Measurements from ENCODE around the gene CYP2C9.
"Not testable (repeated sequence)": the region's sequence is repeated elsewhere in the genome, so short reads cannot be mapped to it uniquely, and the experiment has no call there.

Gene CYP2C9

GRCh38 chr10:94938383-94938782 is at the start of gene CYP2C9:
Gene CYP2C9, plus strand, starts transcription at chr10:94938658. Its CDS starts 25 bp downstream, at chr10:94938683.
- DNase-seq (ENCODE audit: low read depth in 1 of 2, low spot score in 1 of 2) = no peak

GRCh38 chr10:94889123-94889522 is 49.3 kb upstream of the CYP2C9 start:
- no peak for DNase-seq (ENCODE audit: low read depth in 1 of 2, low spot score in 1 of 2)

- DNase-seq (ENCODE audit: low read depth in 1 of 2, low spot score in 1 of 2) = no peak
Observed at GRCh38 chr10:94890264-94891022, 48.0 kb upstream of the CYP2C9 start.

- DNase-seq (ENCODE audit: low read depth in 1 of 2, low spot score in 1 of 2) = not testable (repeated sequence)
Observed at GRCh38 chr10:94898414-94898813, 40.0 kb upstream of the CYP2C9 start.

GRCh38 chr10:94902080-94902479 is 36.4 kb upstream of the CYP2C9 start:
- DNase-seq (ENCODE audit: low read depth in 1 of 2, low spot score in 1 of 2) = no peak

GRCh38 chr10:94902570-94902969 is 35.9 kb upstream of the CYP2C9 start:
- DNase-seq (ENCODE audit: low read depth in 1 of 2, low spot score in 1 of 2) = no peak

- DNase-seq (ENCODE audit: low read depth in 1 of 2, low spot score in 1 of 2) = not testable (repeated sequence)
Observed at GRCh38 chr10:94904506-94905148, 33.8 kb upstream of the CYP2C9 start.

- no peak for DNase-seq (ENCODE audit: low read depth in 1 of 2, low spot score in 1 of 2)
Observed at GRCh38 chr10:94916423-94916822, 22.0 kb upstream of the CYP2C9 start.

GRCh38 chr10:94936721-94937120 is 1.7 kb upstream of the CYP2C9 start:
- no peak for DNase-seq (ENCODE audit: low read depth in 1 of 2, low spot score in 1 of 2)

GRCh38 chr10:94943432-94944103 is 5.1 kb downstream of the CYP2C9 start:
- not testable (repeated sequence) for DNase-seq (ENCODE audit: low read depth in 1 of 2, low spot score in 1 of 2)

- not testable (repeated sequence) for DNase-seq (ENCODE audit: low read depth in 1 of 2, low spot score in 1 of 2)
Observed at GRCh38 chr10:94946181-94946580, 7.7 kb downstream of the CYP2C9 start.

GRCh38 chr10:94963901-94964300 is 25.4 kb downstream of the CYP2C9 start:
- DNase-seq (ENCODE audit: low read depth in 1 of 2, low spot score in 1 of 2) = no peak

- no peak for DNase-seq (ENCODE audit: low read depth in 1 of 2, low spot score in 1 of 2)
Observed at GRCh38 chr10:94983555-94983954, 45.1 kb downstream of the CYP2C9 start.

GRCh38 chr10:94989192-94989591 is 50.7 kb downstream of the CYP2C9 start:
- DNase-seq (ENCODE audit: low read depth in 1 of 2, low spot score in 1 of 2) = no peak

- no peak for DNase-seq (ENCODE audit: low read depth in 1 of 2, low spot score in 1 of 2)
Observed at GRCh38 chr10:94991243-94991888, 52.9 kb downstream of the CYP2C9 start.

- no peak for DNase-seq (ENCODE audit: low read depth in 1 of 2, low spot score in 1 of 2)
Observed at GRCh38 chr10:94992811-94993210, 54.4 kb downstream of the CYP2C9 start.

GRCh38 chr10:94997741-94998174 is 59.3 kb downstream of the CYP2C9 start:
- no peak for DNase-seq (ENCODE audit: low read depth in 1 of 2, low spot score in 1 of 2)

GRCh38 chr10:95026461-95026860 is 88.0 kb downstream of the CYP2C9 start:
- DNase-seq (ENCODE audit: low read depth in 1 of 2, low spot score in 1 of 2) = no peak

- no peak for DNase-seq (ENCODE audit: low read depth in 1 of 2, low spot score in 1 of 2)
Observed at GRCh38 chr10:95031656-95032055, 93.2 kb downstream of the CYP2C9 start.

GRCh38 chr10:95034401-95034800 is 95.9 kb downstream of the CYP2C9 start:
- DNase-seq (ENCODE audit: low read depth in 1 of 2, low spot score in 1 of 2) = no peak

All from stimulated activated CD4-positive, alpha-beta T cell treated with anti-CD3 and anti-CD28 coated beads, Interleukin-15, amount 100 ng/mL, for 1 hour (primary cell).